GM06990 (cell line): ENCODE results near the gene WDR91.
"Not testable (repeated sequence)": the region's sequence is repeated elsewhere in the genome, so short reads cannot be mapped to it uniquely, and the experiment has no call there.

Experiments
- DNase-seq: peaks from one replicate; pipeline ENCODE4 v3.0.0-alpha.2; 2011; ENCODE audit not compliant: insufficient read length; ENCODE audit errors: extremely low read depth
- H3K27me3 ChIP-seq: replicated peaks from 2 replicates; pipeline ENCODE4 v1.6.0; 2011; ENCODE audit warnings: low read length; ENCODE audit not compliant: control insufficient read depth, insufficient read depth
- H3K36me3 ChIP-seq: 2 replicates; pipeline ENCODE4 v1.5.1; 2011; ENCODE audit warnings: low read length; ENCODE audit not compliant: control insufficient read depth, insufficient read depth
- H3K4me3 ChIP-seq: replicated peaks from 2 replicates; pipeline ENCODE4 v1.5.1; 2011; ENCODE audit warnings: low read depth, mild to moderate bottlenecking, control low read depth, low read length
- TF ChIP-seq, protein P1 (sequence below): IDR thresholded peaks from 2 replicates; pipeline ENCODE4 v1.5.1; 2011; ENCODE audit warnings: low read length, control low read depth, mild to moderate bottlenecking, inconsistent platforms; ENCODE audit not compliant: insufficient read depth, poor library complexity, severe bottlenecking

The WDR91 gene

GRCh38 chr7:135215180-135215579 is 3.9 kb upstream of the WDR91 start:
- Histone ChIP-seq H3K4me3 (no peak overlapping the region), H3K27me3 (no peaks in the 10 kb centered on the region), H3K36me3 (no peaks in the 10 kb centered on the region)
- no peak for DNase-seq
- TF ChIP-seq, protein P1, sequence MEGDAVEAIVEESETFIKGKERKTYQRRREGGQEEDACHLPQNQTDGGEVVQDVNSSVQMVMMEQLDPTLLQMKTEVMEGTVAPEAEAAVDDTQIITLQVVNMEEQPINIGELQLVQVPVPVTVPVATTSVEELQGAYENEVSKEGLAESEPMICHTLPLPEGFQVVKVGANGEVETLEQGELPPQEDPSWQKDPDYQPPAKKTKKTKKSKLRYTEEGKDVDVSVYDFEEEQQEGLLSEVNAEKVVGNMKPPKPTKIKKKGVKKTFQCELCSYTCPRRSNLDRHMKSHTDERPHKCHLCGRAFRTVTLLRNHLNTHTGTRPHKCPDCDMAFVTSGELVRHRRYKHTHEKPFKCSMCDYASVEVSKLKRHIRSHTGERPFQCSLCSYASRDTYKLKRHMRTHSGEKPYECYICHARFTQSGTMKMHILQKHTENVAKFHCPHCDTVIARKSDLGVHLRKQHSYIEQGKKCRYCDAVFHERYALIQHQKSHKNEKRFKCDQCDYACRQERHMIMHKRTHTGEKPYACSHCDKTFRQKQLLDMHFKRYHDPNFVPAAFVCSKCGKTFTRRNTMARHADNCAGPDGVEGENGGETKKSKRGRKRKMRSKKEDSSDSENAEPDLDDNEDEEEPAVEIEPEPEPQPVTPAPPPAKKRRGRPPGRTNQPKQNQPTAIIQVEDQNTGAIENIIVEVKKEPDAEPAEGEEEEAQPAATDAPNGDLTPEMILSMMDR = no peak

- no peak overlapping the region for H3K4me3 ChIP-seq
- no peaks in the 10 kb centered on the region for H3K27me3 ChIP-seq
- H3K36me3 ChIP-seq = no peaks in the 10 kb centered on the region; the same call in 1 of the 2 replicates
- TF ChIP-seq, protein P1 = no peak
- DNase-seq = no peak
These were observed 2.5 kb upstream of the WDR91 start for GRCh38 chr7:135213831-135214230.

GRCh38 chr7:135211946-135212685 is 790 bp upstream of the WDR91 start:
- not testable (repeated sequence) for H3K27me3 ChIP-seq, H3K36me3 ChIP-seq, DNase-seq
- peak overlapping the region; percentile 77 for H3K4me3 ChIP-seq

GRCh38 chr7:135210888-135211178 is 493 bp downstream of the WDR91 start:
- TF ChIP-seq, protein P1 = no peak
- Histone ChIP-seq H3K27me3 (no peaks in the 10 kb centered on the region), H3K36me3 (peaks cover 4% of the 10 kb centered on the region), H3K4me3 (peak overlapping the region; percentile 83)
- no peak for DNase-seq

DNA sequence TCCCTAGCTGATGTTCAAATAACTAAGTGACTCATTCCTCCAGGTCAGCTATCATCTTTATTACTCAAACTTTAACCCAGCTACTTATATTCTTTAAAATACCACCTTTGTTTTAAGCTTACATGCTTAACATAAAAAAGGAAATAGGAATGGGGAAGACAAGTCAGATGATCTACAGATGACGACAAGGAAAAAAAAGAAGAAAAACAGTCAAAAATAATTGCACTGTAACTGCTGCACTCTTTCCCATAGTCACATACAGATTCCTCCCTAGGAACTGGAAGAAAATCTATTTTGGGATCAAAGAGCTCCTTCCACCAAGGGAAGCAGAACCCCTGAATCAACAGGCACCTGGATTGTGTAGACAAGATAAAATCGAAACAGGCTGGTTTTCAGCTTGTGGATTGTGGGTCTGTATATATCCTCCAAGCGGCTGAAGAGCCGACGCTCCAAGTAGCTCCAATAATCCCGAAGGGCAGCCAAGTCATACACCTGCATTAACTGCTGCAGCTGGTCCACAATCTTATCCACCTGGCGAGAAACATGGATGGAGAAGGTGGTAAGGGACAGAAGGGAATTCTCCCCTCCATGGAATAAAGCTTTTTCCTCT is 2.0 kb downstream of the WDR91 start:
- Histone ChIP-seq H3K27me3 (no peaks in the 10 kb centered on the region), H3K4me3 (no peak overlapping the region), H3K36me3 (peaks cover 5% of the 10 kb centered on the region)
- no peak for DNase-seq
- TF ChIP-seq, protein P1 = no peak

DNA sequence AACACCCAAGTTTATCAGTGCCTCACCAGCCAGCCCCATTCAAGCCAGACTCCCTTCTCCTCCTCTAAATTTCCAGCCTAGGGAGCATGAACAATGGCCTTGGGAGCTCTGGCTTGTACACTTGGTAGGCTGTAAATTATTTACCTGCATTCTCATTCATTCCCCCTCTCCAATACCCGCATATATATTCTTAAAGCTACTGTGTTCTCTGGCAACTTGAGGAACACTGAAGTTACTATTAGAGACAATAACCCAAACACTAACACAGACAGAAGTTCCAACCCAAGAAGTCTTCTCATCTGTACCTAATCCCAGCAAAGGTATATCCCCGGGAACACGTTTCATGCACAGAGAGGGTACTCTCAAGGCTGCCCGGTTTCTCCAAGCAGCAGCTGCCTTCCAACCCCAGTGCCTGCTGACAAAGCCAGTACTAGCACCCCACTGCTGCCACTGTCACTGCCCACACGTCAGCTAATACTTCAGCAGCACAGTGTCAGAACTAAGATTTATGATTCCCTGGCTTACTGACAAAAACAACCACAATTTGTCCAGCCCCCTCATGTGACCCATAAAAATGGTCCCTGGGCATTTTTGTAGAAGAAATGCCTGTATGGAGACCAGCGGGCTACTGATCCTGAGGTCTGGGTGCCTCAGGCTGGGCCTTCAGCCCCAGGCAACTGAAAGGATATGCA is 3.1 kb downstream of the WDR91 start:
- TF ChIP-seq, protein P1 = no peak
- no peak for DNase-seq
- Histone ChIP-seq H3K4me3 (no peak overlapping the region), H3K27me3 (no peaks in the 10 kb centered on the region), H3K36me3 (peaks cover 12% of the 10 kb centered on the region)
